ENCODE results near the gene SAMD13. TPM values are rescaled to one million over a fixed set of nuclear protein-coding genes. Genes with fewer than 3 reads are reported as not detected.

The SAMD13 gene
- total RNA-seq, 1 experiment from 2014 or later, result 0.61 TPM

- Mint-ChIP-seq H3K36me3 (ENCODE audit: insufficient read depth in 1 of 3, low read depth in 3 of 3) (peaks cover 21 to 36% (median 26%) of the 10 kb centered on the region in 3 experiments), H3K27ac (peak overlapping the region in 1 of 3 experiments; percentile 51; a peak in 2 of 7 replicates), H3K9me3 (peaks cover 34 to 35% of the 10 kb centered on the region in 2 experiments), H3K4me3 (no peak overlapping the region), H3K27me3 (ENCODE audit: low read depth) (peaks cover 22% of the 10 kb centered on the region), H3K4me1 (peaks cover 13 to 17% of the 10 kb centered on the region in 2 experiments)
- Histone ChIP-seq H2BK12ac (ENCODE audit: insufficient read length, low read depth, low read length) (no peak overlapping the region), H2BK20ac (ENCODE audit: low read depth, low read length, poor library complexity, severe bottlenecking) (no peak overlapping the region), H2AK5ac (ENCODE audit: insufficient read length, low read length) (no peak overlapping the region), H3K9me3 (ENCODE audit: control insufficient read depth, low read depth, low read length) (no peaks in the 10 kb centered on the region), H4K91ac (ENCODE audit: insufficient read length, low read depth, low read length) (no peak overlapping the region), H3K27ac (ENCODE audit: insufficient read length, low read depth, low read length) (no peak overlapping the region), H3K56ac (ENCODE audit: insufficient read length, low read depth, low read length) (no peak overlapping the region), H4K8ac (replicated peaks; ENCODE audit: insufficient read length, low read depth, low read length) (no peak overlapping the region), H3K4ac (ENCODE audit: low read depth, low read length) (no peak overlapping the region), H3K79me2 (ENCODE audit: insufficient read depth, low read length) (no peaks in the 10 kb centered on the region), H3K27me3 (ENCODE audit: insufficient read depth, low read length) (no peaks in the 10 kb centered on the region), H4K20me1 (ENCODE audit: control insufficient read depth, insufficient read depth, insufficient read length) (no peaks in the 10 kb centered on the region), H3K4me2 (ENCODE audit: insufficient read depth, insufficient read length, low read length) (no peak overlapping the region), H2BK15ac (ENCODE audit: low read depth, low read length) (no peak overlapping the region), H2BK5ac (ENCODE audit: insufficient read length, low read length) (no peak overlapping the region), H3K9ac (ENCODE audit: extremely low read depth, insufficient read length, low read length) (no peak overlapping the region), H4K5ac (ENCODE audit: insufficient read length, low read depth, low read length) (no peak overlapping the region), H3T11ph (ENCODE audit: low read length) (no peak overlapping the region), H3K18ac (ENCODE audit: insufficient read length, low read depth, low read length) (no peak overlapping the region), H2BK120ac (ENCODE audit: low read depth, low read length, poor library complexity, severe bottlenecking) (no peak overlapping the region), H3K79me1 (ENCODE audit: insufficient read depth, low read depth, low read length, poor library complexity, severe bottlenecking) (no peaks in the 10 kb centered on the region), H3K14ac (ENCODE audit: insufficient read depth, low read length) (no peak overlapping the region), H3K23ac (ENCODE audit: insufficient read length, low read depth, low read length) (no peak overlapping the region), H3K23me2 (ENCODE audit: insufficient read length, low read depth, low read length, poor library complexity, severe bottlenecking) (no peaks in the 10 kb centered on the region), H2AFZ (ENCODE audit: low read length) (no peak overlapping the region), H3K4me1 (ENCODE audit: insufficient read depth, low read length) (no peaks in the 10 kb centered on the region)
- no peak for DNase-seq
- WGBS (ENCODE audit: extremely low coverage, insufficient read length, low lambda C conversion rate), result no CpG with 5 or more reads among the region's 2 CpGs
- TF ChIP-seq CTCF (conservative IDR thresholded peaks at IDR 0.05), result no peak
Observed at GRCh38 chr1:84289169-84289785, 12.2 kb upstream of the SAMD13 start.
